Ishikawa (cell line): ENCODE data around the gene VTN.

ENCODE experiments used
- CEBPB ChIP-seq: IDR thresholded peaks from 2 replicates; pipeline ENCODE4 v1.6.1; 2012
- CREB1 ChIP-seq: IDR thresholded peaks from 2 replicates; pipeline ENCODE4 v1.6.1; 2012; ENCODE audit warnings: low read depth
- EGR1 ChIP-seq: IDR thresholded peaks from 2 replicates; pipeline ENCODE4 v1.6.1; 2012
- EP300 ChIP-seq: IDR thresholded peaks from 2 replicates; pipeline ENCODE4 v1.6.1; 2012; ENCODE audit warnings: borderline replicate concordance
- FOXM1 ChIP-seq: IDR thresholded peaks from 2 replicates; pipeline ENCODE4 v1.6.1; 2012; ENCODE audit warnings: low read depth, borderline replicate concordance
- NFIC ChIP-seq: IDR thresholded peaks from 2 replicates; pipeline ENCODE4 v1.6.1; 2012
- RAD21 ChIP-seq: IDR thresholded peaks from 2 replicates; pipeline ENCODE4 v1.6.1; 2012; ENCODE audit warnings: low read depth
- TAF1 ChIP-seq: IDR thresholded peaks from 2 replicates; pipeline ENCODE4 v1.6.1; 2012; ENCODE audit warnings: low read depth, mild to moderate bottlenecking
- TCF12 ChIP-seq: IDR thresholded peaks from 2 replicates; pipeline ENCODE4 v1.6.1; 2012; ENCODE audit warnings: low read depth
- TEAD4 ChIP-seq: IDR thresholded peaks from 2 replicates; pipeline ENCODE4 v1.6.1; 2012
- USF1 ChIP-seq: IDR thresholded peaks from 2 replicates; pipeline ENCODE4 v1.6.1; 2012
- YY1 ChIP-seq: IDR thresholded peaks from 2 replicates; pipeline ENCODE4 v1.6.1; 2012; ENCODE audit warnings: low read depth
- ZBTB7A ChIP-seq: IDR thresholded peaks from 2 replicates; pipeline ENCODE4 v1.6.1; 2012; ENCODE audit warnings: low read depth
- TF ChIP-seq, protein P1 (sequence below): IDR thresholded peaks from 2 replicates; pipeline ENCODE4 v1.6.1; 2012; ENCODE audit warnings: low read depth, mild to moderate bottlenecking
- TF ChIP-seq, protein P2 (sequence below): IDR thresholded peaks from 2 replicates; pipeline ENCODE4 v1.6.1; 2012

The VTN gene

GRCh38 chr17:28326114-28326513 is 44.0 kb downstream of the VTN start:
- TF ChIP-seq USF1 (no peak), CREB1 (no peak), ZBTB7A (no peak)

GRCh38 chr17:28325211-28325610 is 44.9 kb downstream of the VTN start:
- no peak for TF ChIP-seq NFIC
- TF ChIP-seq EP300 = no peak
- no peak for TF ChIP-seq EGR1

- TF ChIP-seq USF1 (no peak), FOXM1 (no peak), TAF1 (no peak), TCF12 (no peak), RAD21 (no peak), YY1 (no peak), ZBTB7A (no peak), EP300 (no peak), TEAD4 (no peak), EGR1 (no peak), CREB1 (no peak), CEBPB (no peak), NFIC (no peak)
- TF ChIP-seq, protein P1, sequence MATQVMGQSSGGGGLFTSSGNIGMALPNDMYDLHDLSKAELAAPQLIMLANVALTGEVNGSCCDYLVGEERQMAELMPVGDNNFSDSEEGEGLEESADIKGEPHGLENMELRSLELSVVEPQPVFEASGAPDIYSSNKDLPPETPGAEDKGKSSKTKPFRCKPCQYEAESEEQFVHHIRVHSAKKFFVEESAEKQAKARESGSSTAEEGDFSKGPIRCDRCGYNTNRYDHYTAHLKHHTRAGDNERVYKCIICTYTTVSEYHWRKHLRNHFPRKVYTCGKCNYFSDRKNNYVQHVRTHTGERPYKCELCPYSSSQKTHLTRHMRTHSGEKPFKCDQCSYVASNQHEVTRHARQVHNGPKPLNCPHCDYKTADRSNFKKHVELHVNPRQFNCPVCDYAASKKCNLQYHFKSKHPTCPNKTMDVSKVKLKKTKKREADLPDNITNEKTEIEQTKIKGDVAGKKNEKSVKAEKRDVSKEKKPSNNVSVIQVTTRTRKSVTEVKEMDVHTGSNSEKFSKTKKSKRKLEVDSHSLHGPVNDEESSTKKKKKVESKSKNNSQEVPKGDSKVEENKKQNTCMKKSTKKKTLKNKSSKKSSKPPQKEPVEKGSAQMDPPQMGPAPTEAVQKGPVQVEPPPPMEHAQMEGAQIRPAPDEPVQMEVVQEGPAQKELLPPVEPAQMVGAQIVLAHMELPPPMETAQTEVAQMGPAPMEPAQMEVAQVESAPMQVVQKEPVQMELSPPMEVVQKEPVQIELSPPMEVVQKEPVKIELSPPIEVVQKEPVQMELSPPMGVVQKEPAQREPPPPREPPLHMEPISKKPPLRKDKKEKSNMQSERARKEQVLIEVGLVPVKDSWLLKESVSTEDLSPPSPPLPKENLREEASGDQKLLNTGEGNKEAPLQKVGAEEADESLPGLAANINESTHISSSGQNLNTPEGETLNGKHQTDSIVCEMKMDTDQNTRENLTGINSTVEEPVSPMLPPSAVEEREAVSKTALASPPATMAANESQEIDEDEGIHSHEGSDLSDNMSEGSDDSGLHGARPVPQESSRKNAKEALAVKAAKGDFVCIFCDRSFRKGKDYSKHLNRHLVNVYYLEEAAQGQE = no peak
- TF ChIP-seq, protein P2, sequence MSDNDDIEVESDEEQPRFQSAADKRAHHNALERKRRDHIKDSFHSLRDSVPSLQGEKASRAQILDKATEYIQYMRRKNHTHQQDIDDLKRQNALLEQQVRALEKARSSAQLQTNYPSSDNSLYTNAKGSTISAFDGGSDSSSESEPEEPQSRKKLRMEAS = no peak
Observed at GRCh38 chr17:28324781-28325180, 45.3 kb downstream of the VTN start.

GRCh38 chr17:28324267-28324745 is 45.8 kb downstream of the VTN start:
- TF ChIP-seq TAF1 (no peak), EP300 (no peak), CEBPB (no peak), EGR1 (no peak), USF1 (no peak), FOXM1 (no peak), NFIC (no peak), CREB1 (no peak), ZBTB7A (no peak), TCF12 (no peak), TEAD4 (no peak), YY1 (no peak), RAD21 (no peak)
- TF ChIP-seq, protein P2 = no peak
- TF ChIP-seq, protein P1 = no peak

DNA sequence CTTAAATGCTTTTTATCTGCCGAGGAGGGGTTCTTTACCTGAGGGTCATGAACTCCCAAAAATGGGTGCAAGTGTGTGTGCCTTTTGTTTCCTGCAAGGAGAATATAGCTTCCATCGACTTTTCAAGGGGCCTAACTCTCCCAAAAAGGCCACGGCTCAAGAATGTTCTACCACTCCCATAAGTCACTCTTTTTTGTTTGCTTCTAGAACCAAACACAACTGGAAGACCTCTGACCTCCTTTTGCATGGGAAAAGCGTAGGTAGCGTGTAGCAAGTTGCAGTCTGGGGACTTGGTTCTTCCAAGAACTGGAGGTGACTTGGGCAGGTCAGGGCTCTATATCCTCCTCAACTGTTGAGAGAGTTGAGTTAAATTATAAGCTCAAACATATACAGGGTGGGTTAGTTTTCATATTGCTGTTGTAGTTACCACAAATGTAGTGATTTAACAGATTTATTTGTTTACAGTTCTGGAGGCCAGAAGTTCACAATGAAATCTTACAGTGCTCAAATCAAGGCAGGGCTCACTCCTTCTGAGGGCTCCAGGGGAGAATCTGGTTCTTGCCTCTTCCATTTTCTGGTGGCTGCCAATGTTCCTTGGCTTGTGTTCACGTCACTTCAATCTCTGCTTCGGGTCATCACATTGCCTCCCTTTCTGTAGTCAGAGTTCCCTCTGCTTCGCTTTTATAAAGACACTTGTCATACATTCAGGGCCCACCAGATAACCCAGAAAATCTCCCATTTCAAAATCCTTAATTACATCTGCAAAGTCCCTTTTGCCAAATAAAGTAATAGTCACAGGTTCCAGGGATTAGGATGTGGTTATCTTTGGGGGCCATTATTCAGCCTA is 49.7 kb downstream of the VTN start:
- TF ChIP-seq, protein P1 = no peak
- no peak for TF ChIP-seq FOXM1
- TF ChIP-seq TCF12 = no peak
- no peak for TF ChIP-seq YY1
- TF ChIP-seq CREB1 = no peak
- TF ChIP-seq, protein P2 = no peak
- no peak for TF ChIP-seq CEBPB
